Right atrium auricular region (tissue), 2 donors: ENCODE data around the gene GOLIM4. TPM values are rescaled to one million over a fixed set of nuclear protein-coding genes. Genes with fewer than 3 reads are reported as not detected.

Source experiments
- DNase-seq: peaks from one replicate; pipeline ENCODE4 v3.0.0-alpha.2; 2019; ENCODE audit warnings: low spot score
- H3K27ac ChIP-seq, 2 donors: fragments of 200-600 bp; sonication (generic); 1 replicate in 1 of 2; 2 replicates in 1 of 2; pipeline ENCODE4 v1.5.1; 2016 to 2019
- H3K27me3 ChIP-seq, 2 donors: fragments of 200-600 bp; sonication (generic); one replicate each; pipeline versions ENCODE4 v1.5.1 to v1.6.0; 2017 to 2019
- H3K36me3 ChIP-seq: fragments of 200-600 bp; sonication (generic); one replicate; pipeline ENCODE4 v1.5.1; 2016
- H3K4me1 ChIP-seq, 2 donors: fragments of 200-600 bp; sonication (generic); one replicate each; pipeline versions ENCODE4 v1.5.1 to v1.6.0; 2017 to 2019
- H3K4me3 ChIP-seq, 2 donors: fragments of 200-600 bp; sonication (generic); 1 replicate in 1 of 2; 2 replicates in 1 of 2; pipeline ENCODE4 v1.5.1; 2017 to 2019; ENCODE audit warnings: mild to moderate bottlenecking in 1 of 2, moderate library complexity in 1 of 2
- H3K9me3 ChIP-seq, 2 donors: fragments of 200-600 bp; sonication (generic); one replicate each; pipeline ENCODE4 v1.5.1; 2019
- CTCF ChIP-seq, 2 donors: fragments of 200-600 bp; sonication (generic); IDR thresholded peaks; one replicate each; pipeline ENCODE4 v1.5.1; 2019; ENCODE audit warnings: antibody characterized with exemption in 2 of 2
- total RNA-seq, 2 donors: library from RNA; depleted of rRNA; stranded (reverse); fragments of >200 nt; gene quantifications; one replicate each; pipeline ENCODE4 v1.1.0, GENCODE V29; 2016

The GOLIM4 gene
- total RNA-seq, 2 donors from 2014 or later, result 56.0 to 63.7 TPM

DNA sequence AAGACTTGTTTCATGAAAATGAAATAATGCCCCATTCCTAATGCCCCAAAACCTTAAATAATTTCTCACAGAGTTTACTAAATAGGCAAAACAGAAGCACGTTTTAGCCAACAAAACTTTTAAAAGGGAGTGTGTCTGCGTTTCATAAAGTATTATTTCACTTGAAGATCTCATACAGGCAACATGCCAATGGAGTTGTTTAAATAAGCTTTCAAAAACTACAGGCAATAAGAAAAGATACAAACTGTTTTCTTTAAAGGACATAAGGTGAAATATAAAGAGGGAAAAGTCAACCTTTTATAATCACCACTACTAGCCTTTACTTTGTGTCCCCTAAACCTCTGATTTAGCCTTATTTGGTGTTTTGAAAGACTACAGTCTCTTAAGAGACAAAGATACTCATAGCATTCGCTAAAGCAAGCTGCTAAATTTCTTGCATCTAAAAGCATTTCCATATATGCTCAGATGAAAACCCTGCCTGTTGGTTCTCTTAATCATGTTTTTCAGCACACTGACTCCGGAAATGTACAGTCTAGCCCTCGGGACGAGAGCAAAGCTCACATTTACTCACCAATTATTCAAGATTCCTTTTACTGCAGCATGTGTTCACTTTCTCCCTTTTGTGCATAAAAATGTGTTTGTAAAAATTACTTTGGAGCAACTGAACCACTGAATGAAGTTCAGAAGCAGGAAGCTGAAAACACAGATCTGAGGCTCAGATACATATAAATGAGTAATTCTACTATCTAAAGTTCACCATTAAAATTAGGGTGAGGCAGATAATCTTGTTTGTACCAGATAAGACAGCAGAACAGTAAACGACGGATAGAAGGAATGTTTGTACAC, 119.0 kb downstream of the GOLIM4 start:
- no peaks in the 10 kb centered on the region for H3K9me3 ChIP-seq

GRCh38 chr3:167973901-167974300, 121.8 kb downstream of the GOLIM4 start:
- H3K27me3 ChIP-seq, result no peaks in the 10 kb centered on the region
- no peak overlapping the region for H3K27ac ChIP-seq
- H3K4me1 ChIP-seq, result no peaks in the 10 kb centered on the region
- no peak overlapping the region for H3K4me3 ChIP-seq
- no peak for TF ChIP-seq CTCF (IDR thresholded peaks at IDR 0.05)
- no peak for DNase-seq
- no peaks in the 10 kb centered on the region for H3K36me3 ChIP-seq
- no peaks in the 10 kb centered on the region for H3K9me3 ChIP-seq

More for the DNA sequence above, 119.0 kb downstream of the GOLIM4 start:
- no peaks in the 10 kb centered on the region for H3K27me3 ChIP-seq
- no peaks in the 10 kb centered on the region for H3K36me3 ChIP-seq
- H3K4me3 ChIP-seq, result no peak overlapping the region
- DNase-seq, result no peak
- TF ChIP-seq CTCF (IDR thresholded peaks at IDR 0.05), result no peak
- no peak overlapping the region for H3K27ac ChIP-seq
- no peaks in the 10 kb centered on the region for H3K4me1 ChIP-seq

DNA sequence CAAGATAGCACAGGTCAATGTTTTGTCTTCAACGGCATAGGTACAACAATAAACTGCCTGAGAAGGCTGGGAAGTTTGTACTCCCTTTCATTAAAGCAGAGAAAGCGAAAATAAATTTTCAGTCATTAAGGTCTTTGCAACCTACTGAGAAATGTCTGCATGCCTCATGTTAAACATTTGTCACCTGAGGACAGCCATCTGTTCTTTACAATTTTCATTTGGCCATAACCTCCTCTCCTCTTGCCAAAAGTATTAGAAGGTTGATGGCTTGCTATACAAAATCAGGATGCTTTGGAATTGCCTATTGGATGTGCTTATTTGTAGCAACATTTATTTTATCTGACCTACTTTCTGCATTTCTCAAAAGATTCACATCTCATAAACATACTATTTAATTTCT, 122.7 kb downstream of the GOLIM4 start:
- no peak overlapping the region for H3K27ac ChIP-seq
- H3K4me3 ChIP-seq, result no peak overlapping the region
- H3K9me3 ChIP-seq, result no peaks in the 10 kb centered on the region
- no peaks in the 10 kb centered on the region for H3K4me1 ChIP-seq
- DNase-seq, result no peak
- no peaks in the 10 kb centered on the region for H3K27me3 ChIP-seq
- no peak for TF ChIP-seq CTCF (IDR thresholded peaks at IDR 0.05)
- H3K36me3 ChIP-seq, result no peaks in the 10 kb centered on the region

DNA sequence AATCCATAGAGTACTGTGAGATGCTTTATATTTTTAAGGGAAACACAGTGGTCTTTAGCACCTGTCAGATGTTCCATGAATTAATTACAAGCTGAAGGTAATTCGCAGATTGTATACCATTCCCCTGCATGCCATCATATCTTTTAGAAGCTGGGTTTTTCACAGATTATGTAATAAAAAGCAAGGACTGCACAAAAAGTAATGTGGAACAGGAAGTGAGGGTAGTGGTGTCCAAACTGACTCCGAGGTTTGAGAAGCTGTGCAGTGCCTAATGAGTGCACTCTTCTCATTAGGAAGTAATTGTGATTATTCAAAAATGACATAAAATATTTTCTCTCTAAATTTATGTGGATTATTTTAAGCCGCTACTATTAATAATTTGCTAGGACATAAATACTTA, 123.2 kb downstream of the GOLIM4 start:
- no peak for DNase-seq
- Histone ChIP-seq H3K36me3 (no peaks in the 10 kb centered on the region), H3K4me1 (no peaks in the 10 kb centered on the region), H3K27ac (no peak overlapping the region), H3K27me3 (no peaks in the 10 kb centered on the region), H3K4me3 (no peak overlapping the region), H3K9me3 (no peaks in the 10 kb centered on the region)
- TF ChIP-seq CTCF (IDR thresholded peaks at IDR 0.05), result no peak

GRCh38 chr3:167969548-167969947, 126.2 kb downstream of the GOLIM4 start:
- DNase-seq, result no peak
- TF ChIP-seq CTCF (IDR thresholded peaks at IDR 0.05), result no peak

More at GRCh38 chr3:167969548-167969947, 126.2 kb downstream of the GOLIM4 start:
- Histone ChIP-seq H3K4me3 (no peak overlapping the region), H3K9me3 (no peaks in the 10 kb centered on the region), H3K27ac (no peak overlapping the region), H3K4me1 (no peaks in the 10 kb centered on the region), H3K36me3 (no peaks in the 10 kb centered on the region), H3K27me3 (no peaks in the 10 kb centered on the region)
